IMR-90 (cell line): ENCODE results near the gene CTTN. TPM values are rescaled to one million over a fixed set of nuclear protein-coding genes. Genes with fewer than 3 reads are reported as not detected.

Source experiments
- ATAC-seq: fragments of 200-7000 bp; cut with Tn5 transposase; 2 replicates; pipeline ENCODE4 v1.9.1; 2020; ENCODE audit warnings: low read depth, mild to moderate bottlenecking, moderate library complexity
- BruUV-seq: library from RNA; stranded (reverse); fragments of 400-500 nt; replicated peaks from 2 replicates; lab custom pipeline; 2021; lab: Mats Ljungman, UMichigan
- CTCF ChIA-PET: fragments of 300-600 bp; formaldehyde crosslinking; extraction: SDS; loops from one replicate; lab custom pipeline; 2021; ENCODE audit warnings: antibody characterized with exemption; lab: Yijun Ruan, JAX
- POLR2A ChIA-PET: fragments of 300-600 bp; sonication (Branson Sonifier 250); formaldehyde crosslinking; loops from one replicate; lab custom pipeline; 2022; ENCODE audit warnings: antibody characterized with exemption; ENCODE audit not compliant: unreplicated experiment; lab: Charles Lee
- DNase-seq: peaks from one replicate; pipeline ENCODE4 v3.0.0; 2013
- H2AFZ ChIP-seq: replicated peaks from 2 replicates; pipeline ENCODE3; 2013; ENCODE audit warnings: low read length, mild to moderate bottlenecking; ENCODE audit not compliant: poor library complexity
- H2AK5ac ChIP-seq: 2 replicates; pipeline ENCODE4 v1.6.1; 2013; ENCODE audit warnings: low read depth, low read length, inconsistent platforms
- H2AK9ac ChIP-seq: replicated peaks from 2 replicates; pipeline ENCODE3; 2013; ENCODE audit warnings: mild to moderate bottlenecking, low read depth, low read length, moderate library complexity; ENCODE audit not compliant: poor library complexity
- H2BK120ac ChIP-seq: 2 replicates; pipeline ENCODE4 v1.6.1; 2013; ENCODE audit warnings: low read depth, low read length, inconsistent platforms
- H2BK15ac ChIP-seq: 3 replicates; pipeline ENCODE4 v1.6.1; 2013; ENCODE audit warnings: low read depth, low read length, inconsistent platforms
- H2BK20ac ChIP-seq: 2 replicates; pipeline ENCODE4 v1.6.1; 2013; ENCODE audit warnings: low read depth, mild to moderate bottlenecking, inconsistent platforms, low read length, moderate library complexity
- H2BK5ac ChIP-seq: 2 replicates; pipeline ENCODE4 v1.6.1; 2013; ENCODE audit warnings: mild to moderate bottlenecking, low read depth, low read length, inconsistent platforms; ENCODE audit not compliant: poor library complexity, severe bottlenecking
- H3K14ac ChIP-seq: replicated peaks from 2 replicates; pipeline ENCODE4 v1.6.1; 2013; ENCODE audit warnings: low read depth, low read length, inconsistent platforms
- H3K18ac ChIP-seq: 2 replicates; pipeline ENCODE4 v1.6.1; 2013; ENCODE audit warnings: low read depth, low read length, control low read depth
- H3K23ac ChIP-seq: 2 replicates; pipeline ENCODE4 v1.6.1; 2013; ENCODE audit warnings: low read depth, low read length, inconsistent platforms
- H3K27ac ChIP-seq: 2 replicates; pipeline ENCODE4 v1.5.1; 2013; ENCODE audit warnings: mild to moderate bottlenecking, control low read depth, low read length; ENCODE audit not compliant: insufficient read depth
- H3K27me3 ChIP-seq: 2 replicates; pipeline ENCODE4 v1.6.1; 2013; ENCODE audit warnings: low read length; ENCODE audit not compliant: control insufficient read depth, insufficient read depth
- H3K36me3 ChIP-seq: 2 replicates; pipeline ENCODE4 v1.6.1; 2013; ENCODE audit warnings: low read length, mixed read lengths; ENCODE audit not compliant: control insufficient read depth, insufficient read depth
- H3K4ac ChIP-seq: 2 replicates; pipeline ENCODE4 v1.6.1; 2013; ENCODE audit warnings: low read depth, low read length, inconsistent platforms
- H3K4me1 ChIP-seq: 2 replicates; pipeline ENCODE4 v1.6.1; 2013; ENCODE audit warnings: low read length, mixed read lengths; ENCODE audit not compliant: control insufficient read depth, insufficient read depth
- H3K4me2 ChIP-seq: 2 replicates; pipeline ENCODE4 v1.6.1; 2013; ENCODE audit warnings: low read depth, mild to moderate bottlenecking, control low read depth, low read length, moderate library complexity
- H3K4me3 ChIP-seq: 2 replicates; pipeline ENCODE4 v1.5.1; 2013; ENCODE audit warnings: low read depth, mild to moderate bottlenecking, control low read depth, low read length, moderate library complexity; ENCODE audit not compliant: insufficient read depth
- H3K56ac ChIP-seq: 2 replicates; pipeline ENCODE4 v1.6.1; 2013; ENCODE audit warnings: low read length, inconsistent platforms; ENCODE audit not compliant: insufficient read depth; ENCODE audit errors: extremely low read depth
- H3K79me1 ChIP-seq, 2 experiments: 2 replicates each; pipeline ENCODE4 v1.6.1; 2013; ENCODE audit warnings: low read length in 2 of 2, inconsistent platforms in 1 of 2, low read depth in 1 of 2
- H3K9ac ChIP-seq: 2 replicates; pipeline ENCODE4 v1.6.1; 2013; ENCODE audit warnings: low read depth, low read length, control low read depth
- H3K9me1 ChIP-seq: 2 replicates; pipeline ENCODE4 v1.6.1; 2013; ENCODE audit warnings: low read length, inconsistent platforms; ENCODE audit not compliant: insufficient read depth
- H3K9me3 ChIP-seq: 2 replicates; pipeline ENCODE4 v1.6.1; 2013; ENCODE audit warnings: low read length; ENCODE audit not compliant: control insufficient read depth, insufficient read depth
- H4K20me1 ChIP-seq: 2 replicates; pipeline ENCODE4 v1.6.1; 2013; ENCODE audit warnings: low read length, inconsistent platforms; ENCODE audit not compliant: insufficient read depth
- H4K5ac ChIP-seq: 2 replicates; pipeline ENCODE4 v1.6.1; 2013; ENCODE audit warnings: mild to moderate bottlenecking, low read depth, low read length, control low read depth
- H4K8ac ChIP-seq, 2 experiments: 2 replicates each; pipeline ENCODE4 v1.6.1; 2013; ENCODE audit warnings: low read depth in 2 of 2, low read length in 2 of 2, control low read depth in 1 of 2, inconsistent platforms in 1 of 2
- H4K91ac ChIP-seq: 2 replicates; pipeline ENCODE4 v1.6.1; 2013; ENCODE audit warnings: low read depth, low read length, inconsistent platforms; ENCODE audit not compliant: insufficient read depth
- BHLHE40 ChIP-seq: fragments of 150-350 bp; IDR thresholded peaks from 2 replicates; pipeline ENCODE4 v1.6.1; 2016; ENCODE audit warnings: mild to moderate bottlenecking, low read depth, low read length
- CEBPB ChIP-seq: IDR thresholded peaks from 2 replicates; pipeline ENCODE4 v1.6.1; 2012; ENCODE audit warnings: low read depth, low read length, improper control_type of control experiment
- MAFK ChIP-seq: IDR thresholded peaks from 2 replicates; pipeline ENCODE4 v1.6.1; 2012; ENCODE audit warnings: low read depth, low read length, improper control_type of control experiment
- WGBS, 2 experiments: methylation state at CpG; one replicate each; pipeline versions ENCODE4 v1.1.5 to v1.1.7; 2013; ENCODE audit warnings: missing lambda C conversion rate in 2 of 2; ENCODE audit not compliant: insufficient read length in 1 of 2; ENCODE audit errors: extremely low coverage in 2 of 2; 5-methylcytosine and 5-hydroxymethylcytosine counted together
- dilution Hi-C: fragments of 300-500 bp; cut with HindIII; formaldehyde crosslinking; loops from one replicate; pipeline ENCODE4 v1.14.3; 2018; ENCODE audit warnings: low sequenced_read_pairs; ENCODE audit not compliant: unreplicated experiment
- in situ Hi-C: fragments of 300-500 bp; cut with MboI; formaldehyde crosslinking; loops from 3 replicates; pipeline ENCODE4 v1.14.3; 2019; ENCODE audit warnings: low sequenced_read_pairs, inconsistent platforms, mixed read lengths
- intact Hi-C: fragments of 100-400 bp; cut with micrococcal nuclease; formaldehyde crosslinking; loops from 2 replicates; pipeline ENCODE4 v1.10.0; 2022
- polyA plus RNA-seq, 3 experiments: library from polyadenylated mRNA; depleted of rRNA; stranded (reverse); fragments of >200 nt; gene quantifications; 2 replicates each; pipeline ENCODE4 v1.2.3, GENCODE V29; 2012; ENCODE audit warnings: low replicate concordance in 1 of 3
- total RNA-seq: library from RNA; depleted of rRNA; stranded (reverse); fragments of >200 nt; gene quantifications from 2 replicates; pipeline ENCODE4 v1.2.3, GENCODE V29; 2012
- TF ChIP-seq, protein P1 (sequence below): fragments of 150-350 bp; IDR thresholded peaks from 2 replicates; pipeline ENCODE4 v1.6.1; 2016; ENCODE audit warnings: low read depth, mild to moderate bottlenecking, low read length, moderate library complexity, borderline replicate concordance
- TF ChIP-seq, protein P2 (sequence below): fragments of 150-350 bp; IDR thresholded peaks from 2 replicates; pipeline ENCODE4 v1.6.1; 2017; ENCODE audit warnings: mild to moderate bottlenecking, antibody characterized with exemption, low read length, low read depth

The CTTN gene
- total and polyA plus RNA-seq, 2 of the 4 experiments (the other 2 are of a cell fraction): 287 to 296 TPM

DNA sequence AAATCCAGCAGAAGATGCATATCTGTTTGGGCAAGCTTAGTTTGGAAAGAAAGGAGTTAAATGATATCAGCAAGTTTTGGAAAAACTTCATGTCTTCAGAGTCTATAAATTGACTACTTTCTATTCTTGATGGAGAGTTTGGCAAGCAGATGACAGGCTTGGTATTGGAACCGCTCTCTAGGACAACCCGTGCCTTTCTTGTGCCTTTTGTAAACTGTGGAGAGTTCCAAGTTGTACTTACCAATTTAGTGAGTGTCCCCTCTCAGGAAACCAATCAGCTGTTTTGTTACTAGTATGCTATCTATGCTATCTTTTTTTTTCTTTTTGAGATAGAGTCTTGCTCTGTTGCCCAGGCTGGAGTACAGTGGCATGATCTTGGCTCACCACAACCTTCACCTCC is 43.7 kb upstream of the CTTN start:
- Histone ChIP-seq H3K56ac (no peak overlapping the region), H3K4ac (no peak overlapping the region), H2BK20ac (no peak overlapping the region), H4K5ac (no peak overlapping the region), H2BK15ac (no peak overlapping the region), H3K4me1 (no peaks in the 10 kb centered on the region), H3K23ac (no peak overlapping the region), H2AK9ac (no peak overlapping the region), H3K9ac (no peak overlapping the region), H3K9me3 (no peaks in the 10 kb centered on the region), H2AK5ac (no peak overlapping the region), H3K27ac (no peak overlapping the region), H4K91ac (no peak overlapping the region), H2BK5ac (no peak overlapping the region), H2BK120ac (no peak overlapping the region), H3K9me1 (no peaks in the 10 kb centered on the region), H4K20me1 (no peaks in the 10 kb centered on the region), H3K4me2 (no peak overlapping the region), H3K4me3 (no peak overlapping the region), H3K14ac (no peak overlapping the region), H3K18ac (no peak overlapping the region), H4K8ac (no peak overlapping the region), H3K27me3 (no peaks in the 10 kb centered on the region), H3K36me3 (peaks cover 45% of the 10 kb centered on the region), H3K79me1 (no peaks in the 10 kb centered on the region; a peak in 1 of 4 replicates), H2AFZ (no peak overlapping the region)
- intact Hi-C loops (no loop called here), dilution Hi-C loops (no loop called here), in situ Hi-C loops (no loop called here)
- TF ChIP-seq, protein P1, sequence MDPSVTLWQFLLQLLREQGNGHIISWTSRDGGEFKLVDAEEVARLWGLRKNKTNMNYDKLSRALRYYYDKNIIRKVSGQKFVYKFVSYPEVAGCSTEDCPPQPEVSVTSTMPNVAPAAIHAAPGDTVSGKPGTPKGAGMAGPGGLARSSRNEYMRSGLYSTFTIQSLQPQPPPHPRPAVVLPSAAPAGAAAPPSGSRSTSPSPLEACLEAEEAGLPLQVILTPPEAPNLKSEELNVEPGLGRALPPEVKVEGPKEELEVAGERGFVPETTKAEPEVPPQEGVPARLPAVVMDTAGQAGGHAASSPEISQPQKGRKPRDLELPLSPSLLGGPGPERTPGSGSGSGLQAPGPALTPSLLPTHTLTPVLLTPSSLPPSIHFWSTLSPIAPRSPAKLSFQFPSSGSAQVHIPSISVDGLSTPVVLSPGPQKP: no peak
- TF ChIP-seq BHLHE40 (no peak), CEBPB (no peak), MAFK (no peak)
- TF ChIP-seq, protein P2, sequence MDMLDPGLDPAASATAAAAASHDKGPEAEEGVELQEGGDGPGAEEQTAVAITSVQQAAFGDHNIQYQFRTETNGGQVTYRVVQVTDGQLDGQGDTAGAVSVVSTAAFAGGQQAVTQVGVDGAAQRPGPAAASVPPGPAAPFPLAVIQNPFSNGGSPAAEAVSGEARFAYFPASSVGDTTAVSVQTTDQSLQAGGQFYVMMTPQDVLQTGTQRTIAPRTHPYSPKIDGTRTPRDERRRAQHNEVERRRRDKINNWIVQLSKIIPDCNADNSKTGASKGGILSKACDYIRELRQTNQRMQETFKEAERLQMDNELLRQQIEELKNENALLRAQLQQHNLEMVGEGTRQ: no peak
- ATAC-seq (no peak), DNase-seq (no peak)
- no CpG with 5 or more reads among the region's 2 CpGs for WGBS, 2 experiments
- no TSS peak for BruUV-seq
- POLR2A ChIA-PET: no interaction called here
- CTCF ChIA-PET: no interaction called here
